HepG2 (cell line): ENCODE data around the gene BORCS5. TPM values are rescaled to one million over a fixed set of nuclear protein-coding genes. Genes with fewer than 3 reads are reported as not detected.

Source experiments
- BRCA1 ChIP-seq: sonication (generic); formaldehyde crosslinking; IDR thresholded peaks from 2 replicates; pipeline ENCODE4 v1.4.0; 2020; ENCODE audit warnings: missing genetic modification reagents
- GATAD2A ChIP-seq: IDR thresholded peaks from 2 replicates; pipeline ENCODE4 v1.6.1; 2016
- GZF1 ChIP-seq: sonication (generic); formaldehyde crosslinking; IDR thresholded peaks from 2 replicates; pipeline ENCODE4 v1.5.1; 2020; ENCODE audit warnings: mild to moderate bottlenecking, missing genetic modification reagents
- HNRNPK ChIP-seq: fragments of 200-400 bp; formaldehyde crosslinking; IDR thresholded peaks from 2 replicates; pipeline ENCODE4 v1.6.1; 2018; ENCODE audit warnings: low read length, low read depth, moderate library complexity, mild to moderate bottlenecking; ENCODE audit not compliant: poor library complexity, severe bottlenecking
- KDM5B ChIP-seq: sonication (generic); formaldehyde crosslinking; IDR thresholded peaks from 2 replicates; pipeline ENCODE4 v1.4.0; 2020; ENCODE audit warnings: missing genetic modification reagents, mild to moderate bottlenecking, borderline replicate concordance
- NFIB ChIP-seq: sonication (generic); formaldehyde crosslinking; IDR thresholded peaks from 2 replicates; pipeline ENCODE4 v1.9.0; 2021; ENCODE audit warnings: missing genetic modification reagents, mild to moderate bottlenecking, borderline replicate concordance
- SALL1 ChIP-seq: sonication (generic); formaldehyde crosslinking; IDR thresholded peaks from 2 replicates; pipeline ENCODE4 v1.8.0; 2022; ENCODE audit warnings: mild to moderate bottlenecking, missing genetic modification reagents
- TRIM24 ChIP-seq: sonication (generic); formaldehyde crosslinking; IDR thresholded peaks from 2 replicates; pipeline ENCODE4 v1.8.0; 2022; ENCODE audit warnings: mild to moderate bottlenecking, missing genetic modification reagents
- ZBTB3 ChIP-seq: sonication (generic); formaldehyde crosslinking; IDR thresholded peaks from 2 replicates; pipeline ENCODE4 v1.4.0; 2020; ENCODE audit warnings: low read depth, mild to moderate bottlenecking, moderate library complexity, missing genetic modification reagents, borderline replicate concordance
- ZNF354B ChIP-seq: sonication (generic); formaldehyde crosslinking; IDR thresholded peaks from 2 replicates; pipeline ENCODE4 v1.8.0; 2022; ENCODE audit warnings: mild to moderate bottlenecking, missing genetic modification reagents
- ZNF432 ChIP-seq: sonication (generic); formaldehyde crosslinking; IDR thresholded peaks from 2 replicates; pipeline ENCODE4 v1.5.0; 2020; ENCODE audit warnings: missing genetic modification reagents, mild to moderate bottlenecking, borderline replicate concordance
- ZNF644 ChIP-seq: IDR thresholded peaks from 2 replicates; pipeline ENCODE4 v1.6.1; 2016; ENCODE audit warnings: low read depth
- polyA plus RNA-seq, 8 experiments: library from polyadenylated mRNA; depleted of rRNA in 3 of 8; stranded (reverse) in 7 of 8; unstranded in 1 of 8; fragments of >200 nt; fragmentation: Illumina TruSeq in 4 of 8; extraction: Trizol in 4 of 8; gene quantifications; 2 replicates each; pipeline versions ENCODE4 v1.2.1 to v1.2.3, GENCODE V29; 2011 to 2016; ENCODE audit warnings: low read depth in 4 of 8, missing spikeins in 1 of 8, mixed read lengths in 1 of 8; ENCODE audit not compliant: insufficient read depth in 1 of 8
- total RNA-seq, 5 experiments: library from RNA; depleted of rRNA; stranded (reverse); fragments of >200 nt; fragmentation: Illumina TruSeq; extraction: Trizol; gene quantifications; 2 replicates each; pipeline ENCODE4 v1.2.3, GENCODE V29; 2016; ENCODE audit warnings: low read depth in 1 of 5
- TF ChIP-seq, protein P1 (sequence below): IDR thresholded peaks from 2 replicates; pipeline ENCODE4 v1.6.1; 2016; ENCODE audit warnings: low read depth, missing genetic modification reagents, missing compliant biosample characterization
- TF ChIP-seq, protein P2 (sequence below): sonication (generic); formaldehyde crosslinking; IDR thresholded peaks from 2 replicates; pipeline ENCODE4 v1.4.0; 2020; ENCODE audit warnings: mild to moderate bottlenecking, low read depth, missing genetic modification reagents
- TF ChIP-seq, protein P3 (sequence below): IDR thresholded peaks from 2 replicates; pipeline ENCODE4 v1.6.1; 2018; ENCODE audit warnings: missing genetic modification reagents, mild to moderate bottlenecking, missing compliant biosample characterization

BORCS5 gene
- total and polyA plus RNA-seq, 2 of the 13 experiments (the other 11 are each of a cell fraction or from before 2014, with no cell fraction given), result 3.9 to 4.7 TPM

DNA sequence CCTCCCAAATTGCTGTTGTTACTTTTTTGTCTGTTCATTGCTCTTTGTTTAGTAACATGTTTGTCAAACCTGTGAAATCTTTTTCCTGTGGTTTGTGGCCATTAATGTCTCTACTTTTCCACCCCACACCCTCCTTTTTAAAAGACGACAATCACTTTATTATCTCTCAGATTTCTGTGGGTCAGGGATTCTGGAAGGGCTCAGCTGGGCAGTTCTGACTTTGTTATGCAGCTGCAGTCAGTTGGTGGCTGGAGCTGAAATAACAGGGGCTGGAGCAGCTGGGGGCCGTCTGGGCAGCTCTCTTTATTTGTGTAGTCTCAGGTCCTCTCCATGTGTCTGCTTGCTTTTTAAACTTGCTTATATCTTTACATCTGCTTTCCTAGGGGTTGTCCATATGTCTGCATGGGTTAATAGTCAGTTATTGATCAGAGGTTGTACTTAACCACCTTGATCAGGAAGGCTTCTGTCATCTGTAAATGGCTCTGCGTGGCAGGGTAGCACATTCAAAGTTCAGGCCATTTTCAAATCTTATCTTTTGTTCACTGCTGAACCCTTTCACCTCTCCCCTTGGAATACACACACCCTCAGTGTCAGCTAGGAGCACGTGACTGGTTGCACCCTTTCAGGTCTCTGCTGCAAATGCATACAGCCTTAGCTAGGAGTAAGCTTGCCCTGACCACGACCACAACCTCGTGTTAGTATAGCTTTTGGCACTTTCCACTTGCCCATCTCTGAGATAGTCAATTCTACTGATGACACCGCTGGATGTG is 27.9 kb downstream of the BORCS5 start (continued):
- TF ChIP-seq BRCA1 (CRISPR knock-in tag) (no peak), NFIB (CRISPR knock-in tag) (no peak), ZNF354B (CRISPR knock-in tag) (no peak), HNRNPK (no peak), GZF1 (CRISPR knock-in tag) (no peak), SALL1 (CRISPR knock-in tag) (peak; percentile 96), ZBTB3 (CRISPR knock-in tag) (no peak), ZNF644 (CRISPR knock-in tag) (peak; percentile 61; the same call in 1 of the 2 replicates), ZNF432 (CRISPR knock-in tag) (no peak), KDM5B (CRISPR knock-in tag) (no peak), TRIM24 (CRISPR knock-in tag) (no peak), GATAD2A (CRISPR knock-in tag) (peak; percentile 78)
- TF ChIP-seq, protein P1, sequence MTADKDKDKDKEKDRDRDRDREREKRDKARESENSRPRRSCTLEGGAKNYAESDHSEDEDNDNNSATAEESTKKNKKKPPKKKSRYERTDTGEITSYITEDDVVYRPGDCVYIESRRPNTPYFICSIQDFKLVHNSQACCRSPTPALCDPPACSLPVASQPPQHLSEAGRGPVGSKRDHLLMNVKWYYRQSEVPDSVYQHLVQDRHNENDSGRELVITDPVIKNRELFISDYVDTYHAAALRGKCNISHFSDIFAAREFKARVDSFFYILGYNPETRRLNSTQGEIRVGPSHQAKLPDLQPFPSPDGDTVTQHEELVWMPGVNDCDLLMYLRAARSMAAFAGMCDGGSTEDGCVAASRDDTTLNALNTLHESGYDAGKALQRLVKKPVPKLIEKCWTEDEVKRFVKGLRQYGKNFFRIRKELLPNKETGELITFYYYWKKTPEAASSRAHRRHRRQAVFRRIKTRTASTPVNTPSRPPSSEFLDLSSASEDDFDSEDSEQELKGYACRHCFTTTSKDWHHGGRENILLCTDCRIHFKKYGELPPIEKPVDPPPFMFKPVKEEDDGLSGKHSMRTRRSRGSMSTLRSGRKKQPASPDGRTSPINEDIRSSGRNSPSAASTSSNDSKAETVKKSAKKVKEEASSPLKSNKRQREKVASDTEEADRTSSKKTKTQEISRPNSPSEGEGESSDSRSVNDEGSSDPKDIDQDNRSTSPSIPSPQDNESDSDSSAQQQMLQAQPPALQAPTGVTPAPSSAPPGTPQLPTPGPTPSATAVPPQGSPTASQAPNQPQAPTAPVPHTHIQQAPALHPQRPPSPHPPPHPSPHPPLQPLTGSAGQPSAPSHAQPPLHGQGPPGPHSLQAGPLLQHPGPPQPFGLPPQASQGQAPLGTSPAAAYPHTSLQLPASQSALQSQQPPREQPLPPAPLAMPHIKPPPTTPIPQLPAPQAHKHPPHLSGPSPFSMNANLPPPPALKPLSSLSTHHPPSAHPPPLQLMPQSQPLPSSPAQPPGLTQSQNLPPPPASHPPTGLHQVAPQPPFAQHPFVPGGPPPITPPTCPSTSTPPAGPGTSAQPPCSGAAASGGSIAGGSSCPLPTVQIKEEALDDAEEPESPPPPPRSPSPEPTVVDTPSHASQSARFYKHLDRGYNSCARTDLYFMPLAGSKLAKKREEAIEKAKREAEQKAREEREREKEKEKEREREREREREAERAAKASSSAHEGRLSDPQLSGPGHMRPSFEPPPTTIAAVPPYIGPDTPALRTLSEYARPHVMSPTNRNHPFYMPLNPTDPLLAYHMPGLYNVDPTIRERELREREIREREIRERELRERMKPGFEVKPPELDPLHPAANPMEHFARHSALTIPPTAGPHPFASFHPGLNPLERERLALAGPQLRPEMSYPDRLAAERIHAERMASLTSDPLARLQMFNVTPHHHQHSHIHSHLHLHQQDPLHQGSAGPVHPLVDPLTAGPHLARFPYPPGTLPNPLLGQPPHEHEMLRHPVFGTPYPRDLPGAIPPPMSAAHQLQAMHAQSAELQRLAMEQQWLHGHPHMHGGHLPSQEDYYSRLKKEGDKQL, result no peak; the same call in 1 of the 2 replicates
- TF ChIP-seq, protein P2, sequence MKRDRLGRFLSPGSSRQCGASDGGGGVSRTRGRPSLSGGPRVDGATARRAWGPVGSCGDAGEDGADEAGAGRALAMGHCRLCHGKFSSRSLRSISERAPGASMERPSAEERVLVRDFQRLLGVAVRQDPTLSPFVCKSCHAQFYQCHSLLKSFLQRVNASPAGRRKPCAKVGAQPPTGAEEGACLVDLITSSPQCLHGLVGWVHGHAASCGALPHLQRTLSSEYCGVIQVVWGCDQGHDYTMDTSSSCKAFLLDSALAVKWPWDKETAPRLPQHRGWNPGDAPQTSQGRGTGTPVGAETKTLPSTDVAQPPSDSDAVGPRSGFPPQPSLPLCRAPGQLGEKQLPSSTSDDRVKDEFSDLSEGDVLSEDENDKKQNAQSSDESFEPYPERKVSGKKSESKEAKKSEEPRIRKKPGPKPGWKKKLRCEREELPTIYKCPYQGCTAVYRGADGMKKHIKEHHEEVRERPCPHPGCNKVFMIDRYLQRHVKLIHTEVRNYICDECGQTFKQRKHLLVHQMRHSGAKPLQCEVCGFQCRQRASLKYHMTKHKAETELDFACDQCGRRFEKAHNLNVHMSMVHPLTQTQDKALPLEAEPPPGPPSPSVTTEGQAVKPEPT (CRISPR knock-in tag), result no peak
- TF ChIP-seq, protein P3, sequence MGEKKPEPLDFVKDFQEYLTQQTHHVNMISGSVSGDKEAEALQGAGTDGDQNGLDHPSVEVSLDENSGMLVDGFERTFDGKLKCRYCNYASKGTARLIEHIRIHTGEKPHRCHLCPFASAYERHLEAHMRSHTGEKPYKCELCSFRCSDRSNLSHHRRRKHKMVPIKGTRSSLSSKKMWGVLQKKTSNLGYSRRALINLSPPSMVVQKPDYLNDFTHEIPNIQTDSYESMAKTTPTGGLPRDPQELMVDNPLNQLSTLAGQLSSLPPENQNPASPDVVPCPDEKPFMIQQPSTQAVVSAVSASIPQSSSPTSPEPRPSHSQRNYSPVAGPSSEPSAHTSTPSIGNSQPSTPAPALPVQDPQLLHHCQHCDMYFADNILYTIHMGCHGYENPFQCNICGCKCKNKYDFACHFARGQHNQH, result 0 out of 2 replicates have a peak, but pooled peaks have one; percentile 58
